ENCODE results near the gene GH1. TPM values are rescaled to one million over a fixed set of nuclear protein-coding genes. Genes with fewer than 3 reads are reported as not detected.

Gene GH1
- total RNA-seq, 1 donor from 2014 or later, result not detected

Other genes with a start within 250 kb of the GH1 start
- gene LIMD2, start 218.7 kb downstream of the GH1 start, total RNA-seq, result 202 and 204 TPM in 2 replicates
- 50.4 and 54.6 TPM in 2 replicates for gene STRADA, start 177.0 kb downstream of the GH1 start, total RNA-seq
- 81.8 and 82.9 TPM in 2 replicates for gene CCDC47, start 145.2 kb downstream of the GH1 start, total RNA-seq
- gene DDX42, start 144.7 kb downstream of the GH1 start, total RNA-seq, result 145 and 146 TPM in 2 replicates
- 189 and 199 TPM in 2 replicates for gene PSMC5, start 91.4 kb downstream of the GH1 start, total RNA-seq
- gene FTSJ3, start 91.2 kb downstream of the GH1 start, total RNA-seq, result 99.6 and 100 TPM in 2 replicates
- gene SMARCD2, start 76.2 kb downstream of the GH1 start, total RNA-seq, result 120 and 121 TPM in 2 replicates
- gene CSH2, start 45.2 kb downstream of the GH1 start, total RNA-seq, result not detected in 2 replicates
- gene GH2, start 36.9 kb downstream of the GH1 start, total RNA-seq, result not detected in 2 replicates
- not detected in 2 replicates for gene CSH1, start 22.3 kb downstream of the GH1 start, total RNA-seq
- not detected in 2 replicates for gene CSHL1, start 7.6 kb downstream of the GH1 start, total RNA-seq
- 24.4 and 29.2 TPM in 2 replicates for gene CD79B, start 13.5 kb upstream of the GH1 start, total RNA-seq
- 0.05 and 0.40 TPM in 2 replicates for gene SCN4A, start 54.1 kb upstream of the GH1 start, total RNA-seq
- 0.12 and 0.47 TPM in 2 replicates for gene PRR29, start 79.5 kb upstream of the GH1 start, total RNA-seq
- gene ICAM2, start 101.8 kb upstream of the GH1 start, total RNA-seq, result 62.2 TPM in 2 replicates
- 41.3 and 52.1 TPM in 2 replicates for gene ERN1, start 211.3 kb upstream of the GH1 start, total RNA-seq